IPS-18c (cell line): ENCODE measurements around the gene GAS7.

ENCODE experiments used
- H3K4me3 ChIP-seq: 2 replicates; pipeline ENCODE4 v1.7.0; 2013; ENCODE audit warnings: low read depth, mild to moderate bottlenecking, low read length, moderate library complexity; ENCODE audit not compliant: insufficient read depth
- H3K9me3 ChIP-seq: one replicate; pipeline ENCODE4 v1.6.1; 2013; ENCODE audit warnings: mild to moderate bottlenecking, low read length, moderate library complexity; ENCODE audit not compliant: control insufficient read depth, insufficient read depth

GAS7 gene

DNA sequence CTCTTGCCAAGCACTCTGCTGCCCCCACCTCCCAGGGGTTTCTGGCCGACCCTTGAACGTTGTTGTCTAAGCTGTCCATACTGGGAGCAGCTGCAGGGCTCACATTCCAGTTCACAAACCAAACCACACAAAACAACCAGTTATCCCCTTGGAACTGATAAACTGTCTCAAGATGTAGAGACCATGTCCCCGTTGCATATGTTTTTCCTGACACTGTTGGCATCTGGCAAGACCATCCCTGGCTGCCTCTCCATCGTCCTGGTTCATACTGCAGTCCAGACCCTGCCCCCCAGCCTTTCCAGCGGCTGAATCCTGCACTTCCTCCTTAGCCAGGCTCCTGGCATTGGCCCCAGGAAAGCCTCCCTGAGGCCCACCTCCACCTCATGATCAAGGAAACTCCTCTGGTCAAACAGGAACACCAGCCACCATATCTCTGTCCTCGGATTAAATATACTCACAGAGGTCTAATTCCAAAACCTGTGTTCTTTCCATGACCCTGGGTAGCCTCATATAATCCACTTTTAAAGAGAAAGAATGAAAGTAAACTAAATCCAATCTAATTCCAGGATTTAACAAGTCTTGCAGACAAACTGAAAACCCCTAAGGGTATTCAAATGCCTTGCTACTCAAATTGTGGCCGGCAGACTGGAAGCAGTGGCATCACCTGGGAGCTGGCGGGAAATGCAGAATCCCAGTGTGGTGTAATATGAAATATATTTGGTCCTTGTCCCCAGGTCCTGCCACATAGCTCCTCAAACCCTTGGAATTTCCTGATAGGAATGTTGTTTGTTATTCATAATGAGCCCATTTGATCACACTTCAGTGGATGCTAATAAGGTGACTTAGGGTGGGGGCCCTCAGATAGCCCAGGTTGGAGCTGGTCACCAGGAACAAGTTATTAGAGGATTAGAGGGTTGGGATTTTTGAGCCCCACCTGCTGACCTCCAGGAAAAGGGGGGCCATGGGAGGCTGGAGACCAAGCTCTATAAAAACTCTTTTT is 14.2 kb downstream of the GAS7 start:
- H3K4me3 ChIP-seq, result no peak overlapping the region

DNA sequence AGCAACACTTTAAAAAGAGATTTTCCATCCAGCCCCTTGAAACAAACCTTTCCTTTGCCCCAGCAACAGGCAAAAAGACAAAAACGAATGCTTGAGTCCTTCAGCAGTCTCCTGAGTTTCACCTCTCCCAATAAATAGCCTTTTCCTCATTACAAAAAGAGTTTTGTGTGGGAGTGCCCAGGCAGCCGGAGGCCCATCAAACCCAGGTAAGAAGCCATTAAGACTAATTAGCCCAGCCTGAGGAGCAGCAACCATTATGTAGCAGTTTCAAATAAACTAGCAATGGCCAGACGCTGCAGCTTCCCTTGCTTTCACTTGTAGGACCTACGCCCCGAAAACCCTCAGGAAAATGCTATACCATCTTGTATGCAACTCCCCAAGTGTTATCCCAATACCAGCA is 15.6 kb downstream of the GAS7 start:
- no peaks in the 10 kb centered on the region for H3K9me3 ChIP-seq

More for the DNA sequence above, 14.2 kb downstream of the GAS7 start:
- peaks cover 3% of the 10 kb centered on the region for H3K9me3 ChIP-seq

DNA sequence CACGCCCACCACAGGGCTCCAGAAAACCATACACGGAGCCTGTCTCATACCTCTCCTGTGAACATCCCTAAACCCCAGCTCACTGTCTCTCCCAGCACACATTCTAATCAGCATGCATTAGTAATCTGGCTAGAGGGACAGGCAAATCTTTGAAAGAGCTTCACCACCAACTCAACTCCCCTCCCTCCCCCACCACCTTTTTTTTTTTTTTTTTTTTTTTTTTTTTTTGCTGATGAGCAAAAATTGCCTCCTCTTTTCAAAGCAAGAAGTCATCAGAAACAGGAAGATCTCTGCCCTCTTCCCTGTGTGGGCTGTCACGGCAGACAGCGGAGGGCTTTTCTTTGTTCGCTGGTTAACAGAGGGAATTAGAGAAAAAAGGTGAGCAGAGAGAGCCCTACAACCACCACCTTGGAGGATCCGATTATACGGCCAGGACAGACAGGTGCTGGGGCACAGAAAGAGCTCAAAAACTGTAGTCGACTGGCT is 19.9 kb downstream of the GAS7 start:
- Histone ChIP-seq H3K9me3 (no peaks in the 10 kb centered on the region), H3K4me3 (no peak overlapping the region)

More for the DNA sequence above, 15.6 kb downstream of the GAS7 start:
- no peak overlapping the region for H3K4me3 ChIP-seq

DNA sequence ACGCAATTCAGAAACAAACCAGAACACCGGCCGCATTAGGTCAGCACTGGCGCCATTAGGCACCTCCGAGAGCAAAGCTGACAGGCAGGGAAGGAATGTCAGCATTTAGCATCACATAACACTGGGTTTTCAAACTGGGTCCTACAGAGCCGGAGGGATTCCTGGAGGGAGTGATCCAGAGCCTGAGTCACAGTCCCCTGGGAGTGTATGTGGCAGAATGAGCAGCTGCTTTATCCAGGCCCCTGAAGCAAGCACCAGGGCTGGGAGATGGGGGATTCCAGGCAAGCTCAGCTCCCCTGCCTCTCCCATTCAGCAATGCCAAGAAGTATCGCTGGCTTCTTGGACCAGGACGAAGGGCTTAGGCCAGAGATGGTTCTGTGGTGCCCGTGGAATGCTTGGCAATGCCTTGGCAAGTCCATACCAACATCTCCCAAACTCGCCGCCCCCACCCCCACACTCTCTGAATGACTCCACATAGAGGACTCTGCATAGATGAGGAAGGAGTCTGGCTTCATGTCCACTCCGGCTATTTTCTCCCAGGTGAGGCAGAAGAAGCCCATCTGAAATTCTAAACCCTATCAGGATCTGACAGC is 20.4 kb downstream of the GAS7 start:
- H3K4me3 ChIP-seq, result no peak overlapping the region
- H3K9me3 ChIP-seq, result no peaks in the 10 kb centered on the region

DNA sequence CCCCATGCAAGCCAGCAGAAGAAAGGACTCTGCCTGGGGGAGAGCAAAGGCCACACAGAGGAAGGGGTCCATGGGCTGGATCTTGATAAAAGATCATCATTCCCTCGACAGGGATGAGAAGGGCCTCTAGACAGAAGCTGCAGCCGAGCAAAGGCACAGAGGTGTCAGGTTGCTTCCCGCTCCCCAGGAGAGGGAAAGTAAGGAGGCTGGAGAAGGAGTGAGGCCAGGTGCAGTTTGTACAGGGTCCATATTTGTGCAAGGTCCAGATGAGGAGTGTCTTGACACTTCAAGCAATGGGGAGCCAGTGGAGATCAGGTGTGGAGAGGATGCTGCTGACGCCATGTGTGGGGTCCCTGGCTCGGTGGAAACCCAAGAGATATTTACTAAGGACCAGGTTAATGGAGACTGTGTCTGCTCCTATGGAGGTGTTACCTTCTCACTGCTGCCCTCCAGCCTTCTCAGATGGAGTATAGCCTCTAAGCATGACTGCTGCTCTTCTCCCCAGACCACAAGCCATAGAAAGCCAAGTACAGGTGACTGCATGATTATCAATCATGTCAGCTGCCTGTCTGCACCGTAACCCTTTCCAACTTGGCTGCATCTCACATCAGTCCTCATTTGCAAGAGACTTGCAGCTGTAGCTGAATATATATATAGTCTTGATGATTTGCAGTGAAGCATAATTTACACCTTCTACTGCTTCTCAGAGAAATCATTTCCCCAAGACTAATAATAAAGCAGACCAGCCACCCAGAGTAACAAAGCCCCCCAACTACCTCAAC is 21.1 kb downstream of the GAS7 start:
- Histone ChIP-seq H3K4me3 (peak overlapping the region; percentile 11), H3K9me3 (no peaks in the 10 kb centered on the region)

DNA sequence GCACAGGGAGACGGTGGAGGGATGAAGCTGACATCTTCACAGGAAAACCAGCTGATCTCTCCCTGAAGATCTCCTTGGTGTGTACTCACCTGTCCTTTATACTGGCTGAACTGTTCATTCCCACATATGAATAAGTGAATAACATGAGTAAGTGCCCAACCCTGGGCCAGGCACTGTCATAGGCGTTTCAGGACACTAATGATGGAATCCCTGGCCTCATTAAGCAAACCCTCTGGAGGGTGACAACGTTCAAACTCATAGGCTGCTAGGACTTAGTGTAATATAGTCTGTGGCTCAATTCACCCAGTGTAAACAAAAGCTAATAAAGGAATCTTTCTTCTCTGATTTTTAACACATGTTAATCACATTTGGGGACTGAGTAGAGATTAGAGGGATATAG is 24.5 kb downstream of the GAS7 start:
- Histone ChIP-seq H3K9me3 (no peaks in the 10 kb centered on the region), H3K4me3 (no peak overlapping the region)

DNA sequence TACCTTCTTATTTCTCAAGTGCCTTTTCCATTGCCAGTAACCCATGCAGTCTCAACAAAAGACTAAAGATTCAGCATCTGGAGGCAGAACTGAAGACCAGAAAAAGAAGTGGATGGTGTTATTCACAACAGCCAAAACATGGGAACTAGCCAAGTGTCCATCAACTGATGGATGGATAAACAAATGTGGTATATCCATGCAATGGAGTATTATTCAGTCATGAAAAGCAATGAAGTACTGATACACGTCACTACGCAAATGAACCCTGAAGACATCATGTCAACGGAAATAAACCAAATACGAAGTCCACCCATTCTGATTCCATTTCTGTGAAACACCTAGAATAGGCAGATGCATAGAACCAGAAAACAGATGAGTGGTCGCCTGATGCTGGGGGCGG is 25.6 kb downstream of the GAS7 start:
- Histone ChIP-seq H3K4me3 (no peak overlapping the region), H3K9me3 (no peaks in the 10 kb centered on the region)

DNA sequence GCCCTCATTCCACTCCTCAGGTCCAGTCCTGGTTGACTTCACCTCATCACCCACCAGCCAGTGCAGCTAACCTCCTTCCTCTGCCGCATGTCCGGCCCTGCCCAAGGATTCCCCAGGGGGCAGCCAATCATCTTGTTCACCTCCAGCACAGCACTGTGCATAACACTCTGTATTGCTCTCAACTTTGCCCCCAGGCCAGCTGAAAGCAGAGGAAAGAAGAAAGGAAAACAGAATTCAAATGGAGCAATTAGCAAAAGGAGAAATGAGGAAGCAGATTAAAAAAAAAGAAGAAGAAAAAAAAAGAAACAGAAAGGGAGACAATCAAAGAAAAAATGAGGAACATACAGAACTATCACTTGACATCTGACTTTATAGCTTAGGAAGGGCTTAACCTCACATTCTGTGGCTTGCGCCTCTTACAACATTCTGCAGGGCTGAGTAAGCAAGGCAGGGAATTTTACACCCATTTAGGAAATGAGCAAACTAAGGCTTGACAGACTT is 26.1 kb downstream of the GAS7 start:
- no peaks in the 10 kb centered on the region for H3K9me3 ChIP-seq
- no peak overlapping the region for H3K4me3 ChIP-seq

DNA sequence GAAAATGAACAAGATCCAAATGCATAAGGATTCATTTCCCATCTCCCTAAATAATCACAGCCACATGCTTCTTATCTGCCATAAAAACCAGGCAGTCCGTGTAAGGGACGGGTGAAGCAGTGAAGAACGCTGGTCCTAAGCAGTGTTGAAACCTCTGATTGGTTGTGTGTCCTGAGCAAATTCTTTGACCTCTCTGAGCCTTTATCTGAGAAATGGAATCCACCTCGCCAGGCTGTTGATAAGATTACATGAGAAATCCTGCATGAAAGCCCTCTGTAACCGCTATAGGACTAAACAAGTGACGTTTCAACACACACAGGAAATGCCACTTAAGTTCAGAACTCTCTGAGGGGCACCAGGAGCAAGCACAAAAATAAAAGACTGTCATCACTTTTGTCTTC is 26.8 kb downstream of the GAS7 start:
- no peaks in the 10 kb centered on the region for H3K9me3 ChIP-seq
- no peak overlapping the region for H3K4me3 ChIP-seq

DNA sequence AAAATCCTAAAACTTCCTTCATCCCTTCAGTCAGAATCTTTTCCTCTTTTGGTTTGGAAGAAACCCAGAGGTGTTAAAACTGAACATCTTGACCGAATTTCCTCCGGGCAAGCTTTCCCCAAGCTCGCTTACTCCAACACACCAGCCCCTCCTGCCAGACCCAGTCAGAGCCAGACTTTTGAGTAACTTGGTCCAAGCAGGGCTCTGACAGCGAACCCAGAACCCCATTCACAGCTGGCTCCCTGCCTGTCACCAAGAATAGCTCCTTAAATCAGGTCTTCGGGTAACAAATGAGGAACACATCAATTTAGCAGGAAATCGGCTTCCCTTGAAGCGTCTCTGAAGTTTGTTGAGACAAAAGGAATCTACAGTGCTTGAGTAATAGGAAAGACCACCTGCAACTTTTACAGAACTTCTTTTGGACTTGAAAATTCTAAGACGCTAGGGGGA is 27.3 kb downstream of the GAS7 start:
- no peak overlapping the region for H3K4me3 ChIP-seq
- H3K9me3 ChIP-seq, result no peaks in the 10 kb centered on the region

DNA sequence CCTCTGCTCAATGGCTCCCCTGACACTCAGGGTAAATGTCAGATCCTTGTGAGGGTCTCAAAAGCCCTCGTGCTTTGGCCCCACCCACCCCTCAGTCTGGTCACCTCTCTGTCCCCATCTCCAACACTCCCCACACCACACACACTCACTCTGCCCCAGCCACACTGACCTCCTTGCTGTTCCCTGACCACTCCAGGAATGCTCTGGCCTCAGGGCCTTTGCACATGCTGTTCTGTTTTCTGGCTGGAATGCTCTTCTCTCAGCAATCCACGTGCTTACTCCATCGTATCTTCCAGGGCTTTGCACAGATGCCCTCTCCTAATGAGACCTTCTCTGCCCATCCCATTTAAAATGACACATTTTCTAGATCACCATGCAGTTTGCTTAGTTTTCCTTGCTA is 28.2 kb downstream of the GAS7 start:
- H3K9me3 ChIP-seq, result no peaks in the 10 kb centered on the region
- no peak overlapping the region for H3K4me3 ChIP-seq

DNA sequence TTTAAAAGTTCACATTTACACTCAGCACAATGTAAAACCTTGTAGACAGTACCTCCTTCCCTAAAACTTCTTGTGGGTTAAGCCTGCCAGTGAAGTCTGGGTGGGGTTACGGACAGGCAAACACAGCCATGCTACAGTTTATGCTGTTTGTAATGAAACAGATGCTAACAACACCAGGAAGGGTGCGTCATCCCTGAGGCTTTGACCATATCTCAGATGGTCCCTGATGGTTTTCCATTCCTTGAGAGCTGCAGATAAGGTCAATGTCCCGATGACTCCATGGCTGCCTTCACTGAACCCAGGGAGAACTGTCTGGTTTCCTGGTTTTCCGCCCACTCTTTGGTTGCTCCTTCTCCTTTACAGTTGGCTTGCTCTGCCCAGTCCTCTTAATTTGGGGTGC is 29.1 kb downstream of the GAS7 start:
- no peaks in the 10 kb centered on the region for H3K9me3 ChIP-seq
- H3K4me3 ChIP-seq, result no peak overlapping the region

DNA sequence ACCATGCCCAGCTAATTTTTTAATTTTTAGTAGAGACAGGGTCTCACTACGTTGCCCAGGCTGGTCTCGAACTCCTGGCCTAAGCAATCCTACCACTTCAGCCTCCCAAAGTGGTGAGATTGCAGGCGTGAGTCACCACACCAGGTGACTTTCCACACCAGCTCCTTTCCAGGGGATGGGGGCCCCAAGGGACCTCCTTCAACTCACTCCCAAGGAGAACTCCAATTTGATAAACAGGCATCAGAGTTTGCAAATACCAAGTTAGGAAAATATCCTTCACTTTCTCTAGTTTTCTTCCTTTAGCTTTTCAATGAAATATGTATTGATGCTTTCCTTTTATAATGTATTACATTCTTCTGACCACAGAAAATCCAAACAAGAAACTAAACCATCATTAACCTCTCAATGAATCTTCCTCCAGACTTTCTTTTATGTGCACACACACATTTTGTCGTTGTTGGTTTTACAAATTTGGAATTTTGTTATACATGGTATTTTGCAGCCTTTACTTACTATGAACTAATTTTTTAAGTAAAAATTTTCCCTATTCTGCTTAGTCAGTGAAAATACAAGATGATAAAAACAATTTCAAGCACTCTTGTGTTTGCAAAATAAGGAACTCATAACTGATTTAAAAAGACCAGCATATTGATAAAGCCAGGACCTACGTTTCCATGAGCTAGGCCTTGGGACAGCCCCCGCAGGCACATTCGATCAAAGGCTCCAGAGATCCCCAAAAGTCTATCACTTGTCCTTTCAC is 32.0 kb downstream of the GAS7 start:
- no peak overlapping the region for H3K4me3 ChIP-seq
- no peaks in the 10 kb centered on the region for H3K9me3 ChIP-seq

DNA sequence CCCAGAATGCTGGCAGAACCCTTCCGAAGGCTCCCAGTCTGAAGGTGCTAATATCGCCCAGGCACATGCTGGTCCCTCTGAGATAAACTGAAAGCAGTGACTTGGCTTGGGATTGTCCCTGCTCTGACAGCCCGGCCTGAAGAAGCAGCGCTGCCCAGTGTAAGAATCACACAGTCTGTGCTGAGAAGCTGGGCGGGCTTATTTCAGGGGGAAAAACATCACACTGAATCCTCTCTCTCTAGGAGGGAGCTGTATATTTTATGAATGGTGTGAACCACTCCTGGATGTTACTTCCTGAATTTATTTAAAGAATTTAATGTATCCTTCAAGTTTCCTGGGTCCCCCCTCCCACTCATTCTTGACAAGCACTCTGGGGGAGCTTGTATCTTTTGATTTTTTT is 36.3 kb downstream of the GAS7 start:
- no peak overlapping the region for H3K4me3 ChIP-seq

DNA sequence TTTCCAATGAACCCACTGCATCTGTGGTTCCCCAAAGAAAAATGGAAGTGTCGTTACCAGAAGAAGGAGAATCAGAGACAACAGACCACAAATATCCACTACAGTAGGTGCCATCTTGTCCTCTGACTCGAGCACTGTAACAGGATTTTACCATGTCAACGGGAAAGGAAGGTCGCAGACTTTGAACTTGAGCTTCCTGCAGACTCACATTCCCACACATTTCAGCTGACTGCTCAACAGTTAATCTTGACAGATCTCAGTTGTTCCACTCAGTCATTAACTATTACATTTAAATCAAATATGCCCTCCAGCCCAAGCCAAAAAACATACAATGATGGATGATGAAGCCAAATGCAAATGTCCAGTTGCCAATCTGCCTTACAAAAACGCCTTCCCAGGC is 37.0 kb downstream of the GAS7 start:
- no peak overlapping the region for H3K4me3 ChIP-seq
- H3K9me3 ChIP-seq, result no peaks in the 10 kb centered on the region

More for the DNA sequence above, 36.3 kb downstream of the GAS7 start:
- no peaks in the 10 kb centered on the region for H3K9me3 ChIP-seq

DNA sequence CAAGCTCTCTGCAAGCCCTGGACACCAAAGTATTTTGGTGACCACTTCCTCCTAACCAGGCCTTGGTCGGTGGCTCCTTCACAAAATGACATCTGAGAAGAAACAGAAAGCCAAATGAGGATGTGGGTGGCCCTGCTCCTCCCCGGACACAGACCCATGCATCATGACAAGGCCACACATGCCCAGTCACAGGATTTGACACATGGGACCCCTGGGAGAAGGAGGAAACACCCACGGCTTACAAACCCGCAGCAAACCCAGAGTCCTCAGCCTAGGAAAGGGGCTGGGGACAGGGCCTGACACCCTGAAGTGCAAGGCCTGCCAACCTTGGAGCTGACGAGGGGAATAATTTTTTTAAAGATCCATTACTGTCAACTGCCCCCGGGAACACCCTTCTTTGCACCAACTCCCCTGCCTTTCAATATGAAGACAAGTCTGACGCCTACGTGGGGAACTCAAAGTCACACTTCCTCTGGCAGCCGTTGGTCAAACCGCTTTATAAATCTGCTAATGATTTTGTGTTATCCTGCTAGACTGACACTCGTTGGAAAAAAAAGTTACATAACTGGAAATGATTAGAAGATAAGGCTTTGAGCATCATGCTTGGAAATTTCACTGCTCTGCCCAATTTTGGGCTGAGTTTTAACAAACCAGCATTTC is 41.3 kb downstream of the GAS7 start:
- Histone ChIP-seq H3K4me3 (no peak overlapping the region), H3K9me3 (no peaks in the 10 kb centered on the region)
